GM19438 (cell line): ENCODE data around the gene TNS3.

Experiments used
- ATAC-seq: cut with Tn5 transposase; IDR thresholded peaks from one replicate; pipeline ENCODE4 v1.9.1; 2021; ENCODE audit warnings: low read depth; ENCODE audit not compliant: unreplicated experiment

The TNS3 gene

GRCh38 chr7:47415318-47416212 lies 166.3 kb downstream of the TNS3 start:
- no peak for ATAC-seq

- no peak for ATAC-seq
Observed at GRCh38 chr7:47414342-47415317, 167.3 kb downstream of the TNS3 start.

DNA sequence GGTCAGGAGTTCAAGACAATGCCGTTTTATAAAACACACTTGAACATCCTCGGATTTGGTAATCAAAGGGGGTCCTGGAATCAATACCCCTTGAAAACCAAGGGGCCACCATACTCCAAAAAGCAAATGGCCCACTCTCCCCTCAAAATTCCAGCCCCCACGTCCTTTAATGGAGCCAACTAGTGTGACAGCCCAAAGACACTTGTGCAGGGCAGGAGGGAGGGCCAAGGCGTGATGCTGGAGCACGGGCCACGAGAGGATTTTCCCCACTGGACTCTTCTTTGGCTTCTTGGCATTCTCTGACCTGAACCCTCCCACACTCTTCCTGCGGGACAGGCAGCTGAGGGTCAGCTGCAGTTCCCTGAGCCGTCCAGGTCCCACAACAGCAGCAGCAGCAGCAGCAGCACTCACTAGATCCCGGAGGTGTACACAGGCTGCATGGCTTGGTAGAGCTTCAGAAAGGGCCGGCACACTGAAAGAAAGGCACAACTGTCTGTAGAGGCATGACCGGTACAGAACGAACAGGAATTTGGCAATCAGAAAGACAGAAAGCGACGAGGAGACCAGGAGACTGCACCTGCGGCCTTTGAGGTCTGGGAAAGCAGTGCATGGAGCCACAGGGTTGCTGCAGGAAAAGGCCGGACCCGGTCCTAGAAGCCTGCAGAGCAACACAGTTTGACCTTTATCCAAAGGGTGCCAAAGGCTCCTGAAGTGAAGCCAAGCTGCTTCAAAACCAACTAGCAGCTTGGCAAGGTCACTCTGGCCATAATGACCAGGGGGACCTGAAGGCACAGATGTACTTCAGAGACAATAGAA lies 168.2 kb downstream of the TNS3 start:
- ATAC-seq = no peak

GRCh38 chr7:47411901-47412300 lies 170.0 kb downstream of the TNS3 start:
- ATAC-seq = no peak

GRCh38 chr7:47411281-47411869 lies 170.5 kb downstream of the TNS3 start:
- ATAC-seq = no peak

DNA sequence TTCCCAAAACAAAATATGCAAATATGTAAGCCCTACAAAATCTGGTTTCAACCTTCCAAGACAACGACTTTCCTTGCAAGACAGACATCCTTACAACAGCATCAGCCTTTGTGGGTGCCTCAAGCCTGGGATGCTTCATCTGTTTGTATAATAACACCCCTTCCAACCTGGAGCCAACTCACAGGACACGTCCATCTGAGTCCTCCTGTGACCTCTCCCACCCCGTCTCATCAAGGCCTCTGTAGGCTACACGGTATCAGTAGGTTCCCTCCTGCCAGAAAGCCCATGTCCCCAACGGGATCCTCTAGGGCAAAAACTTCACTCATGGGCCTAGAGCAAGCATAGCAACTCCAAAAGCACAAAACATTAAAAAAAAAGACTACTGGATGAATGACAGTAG lies 173.2 kb downstream of the TNS3 start:
- ATAC-seq = no peak

DNA sequence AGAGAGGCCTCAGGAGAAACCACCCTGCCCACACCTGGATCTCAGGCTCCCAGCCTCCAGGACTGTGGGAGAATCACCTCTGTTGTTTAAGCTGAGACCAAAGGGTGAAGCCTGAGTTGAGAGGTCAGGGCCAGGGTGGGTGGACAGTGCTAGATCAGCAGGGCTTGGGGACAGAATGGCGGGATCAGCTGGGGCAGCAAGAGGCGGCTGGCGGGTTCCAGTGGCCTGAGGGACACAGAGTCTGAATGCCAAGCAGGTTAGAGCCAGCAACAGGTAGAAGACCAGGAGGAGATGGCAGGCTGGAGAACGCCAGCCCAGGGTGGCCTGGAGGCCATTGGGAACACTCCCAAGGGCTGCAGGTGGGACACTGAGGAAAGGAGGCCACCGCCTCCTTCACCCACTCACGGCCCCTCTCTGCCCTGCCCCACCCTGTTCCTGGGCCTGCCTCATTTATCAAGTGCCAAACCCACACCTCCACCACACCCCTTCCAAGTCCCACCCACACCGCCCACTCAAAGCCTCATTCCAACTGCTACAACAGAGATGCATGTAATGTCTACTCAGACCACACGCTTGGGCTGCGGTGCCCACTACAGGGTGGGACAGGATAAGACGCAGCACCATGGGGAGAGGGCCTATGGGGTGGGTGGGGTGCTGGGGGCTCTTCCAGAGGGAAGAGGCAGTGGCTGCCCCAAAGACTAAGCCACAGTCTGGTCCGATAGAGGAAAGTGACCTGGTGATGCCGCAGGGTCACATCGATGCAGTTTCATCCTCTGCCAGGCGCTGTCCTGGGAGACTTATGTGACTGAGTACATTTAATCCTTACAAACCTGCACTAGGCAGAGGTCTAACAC lies 173.9 kb downstream of the TNS3 start:
- ATAC-seq = no peak

- ATAC-seq = no peak
Observed at GRCh38 chr7:47407136-47407535, 174.8 kb downstream of the TNS3 start.

DNA sequence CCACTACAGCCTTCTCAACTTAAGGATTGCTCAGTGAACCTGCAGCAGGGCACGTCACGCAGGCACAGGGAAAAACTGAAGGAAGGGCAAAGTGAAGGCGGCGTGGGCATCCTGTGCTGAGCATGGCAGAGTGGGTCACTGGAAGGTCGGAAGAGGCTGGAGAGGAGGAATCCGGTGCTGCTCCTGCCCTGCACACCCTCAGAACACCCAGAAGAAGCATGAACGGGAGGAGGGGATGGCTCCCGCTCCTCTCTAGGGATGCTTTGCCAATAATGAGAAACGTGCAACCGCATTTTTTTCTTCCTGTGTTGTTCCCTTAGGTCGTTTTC lies 175.1 kb downstream of the TNS3 start:
- no peak for ATAC-seq

GRCh38 chr7:47405921-47406800 lies 175.8 kb downstream of the TNS3 start:
- ATAC-seq = no peak

GRCh38 chr7:47405286-47405904 lies 176.5 kb downstream of the TNS3 start:
- ATAC-seq = no peak

- no peak for ATAC-seq
Observed at GRCh38 chr7:47404010-47404409, 177.9 kb downstream of the TNS3 start.

GRCh38 chr7:47402941-47403866 lies 178.7 kb downstream of the TNS3 start:
- no peak for ATAC-seq

DNA sequence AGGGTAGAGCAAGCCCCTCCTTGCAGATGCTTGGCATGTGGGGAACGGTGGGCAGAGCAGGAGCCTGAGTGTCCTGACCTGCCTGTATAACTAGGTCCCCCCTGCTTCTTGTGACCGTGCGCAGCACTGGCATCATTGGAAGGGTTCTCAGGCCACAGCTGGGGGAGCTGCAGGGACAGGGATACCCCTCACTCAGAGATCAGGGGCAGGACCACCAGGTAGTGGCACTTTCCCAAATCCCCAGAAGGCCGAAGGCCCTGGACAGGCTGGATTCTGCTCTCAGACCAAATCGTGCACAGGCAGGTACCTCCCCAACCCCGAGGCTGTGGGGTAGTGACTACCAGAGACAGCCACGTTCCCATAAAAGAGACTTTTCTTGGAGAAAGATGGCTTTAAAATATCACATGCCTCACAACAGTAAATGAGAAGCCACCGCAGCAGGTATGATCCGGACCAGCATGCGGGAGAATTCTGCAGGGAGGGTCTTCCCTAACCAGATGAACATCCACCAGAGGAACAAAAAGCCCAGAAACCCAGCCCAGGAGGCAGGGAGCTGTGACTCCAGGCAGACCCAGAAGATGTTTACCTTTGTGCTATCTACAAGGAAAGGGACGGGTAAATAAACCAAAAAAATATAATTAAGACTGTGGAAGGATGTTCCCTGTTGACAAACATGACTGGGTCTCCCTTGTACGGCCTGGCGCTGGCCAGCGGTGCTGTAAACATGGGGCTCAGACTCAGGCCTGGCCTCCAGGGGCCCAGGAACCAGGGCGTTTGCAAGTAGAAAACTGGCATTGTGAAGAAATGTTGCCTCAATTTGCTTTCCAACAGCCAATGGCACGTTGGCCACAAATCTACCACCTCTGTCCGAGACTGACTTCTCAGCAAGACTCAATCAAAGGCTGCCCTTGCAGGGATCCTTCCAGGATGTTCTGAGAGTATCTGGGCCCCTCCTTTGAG lies 180.0 kb downstream of the TNS3 start:
- ATAC-seq = no peak

GRCh38 chr7:47400741-47401206 lies 181.1 kb downstream of the TNS3 start:
- no peak for ATAC-seq

- ATAC-seq = no peak
Observed at GRCh38 chr7:47400001-47400400, 181.9 kb downstream of the TNS3 start.
